GM23338 (cell line): ENCODE data around the gene BMAL1.

Experiments used
- CREB1 ChIP-seq: fragments of 250-450 bp; sonication (Bioruptor Pico); IDR thresholded peaks from 2 replicates; pipeline ENCODE4 v1.5.0; 2020; ENCODE audit warnings: low read depth, mild to moderate bottlenecking, moderate library complexity
- EZH2 ChIP-seq: fragments of 200-600 bp; sonication (generic); IDR thresholded peaks from one replicate; pipeline ENCODE4 v1.8.0; 2017; ENCODE audit warnings: antibody characterized with exemption, mild to moderate bottlenecking, low read depth; ENCODE audit not compliant: unreplicated experiment
- EZH2phosphoT487 ChIP-seq: fragments of 200-600 bp; sonication (generic); IDR thresholded peaks from one replicate; pipeline ENCODE4 v1.8.1; 2018; ENCODE audit warnings: antibody characterized with exemption; ENCODE audit not compliant: unreplicated experiment
- JUNB ChIP-seq: IDR thresholded peaks from one replicate; pipeline ENCODE4 v1.6.1; 2016; ENCODE audit warnings: antibody characterized with exemption; ENCODE audit not compliant: unreplicated experiment
- NANOG ChIP-seq: IDR thresholded peaks from 2 replicates; pipeline ENCODE4 v1.6.1; 2016; ENCODE audit warnings: antibody characterized with exemption, borderline replicate concordance
- POLR2AphosphoS5 ChIP-seq: IDR thresholded peaks from 2 replicates; pipeline ENCODE4 v1.6.1; 2016; ENCODE audit warnings: antibody characterized with exemption, low read depth
- ZNF114 ChIP-seq: fragments of 250-450 bp; sonication (Bioruptor Pico); IDR thresholded peaks from 2 replicates; pipeline ENCODE4 v1.5.0; 2020; ENCODE audit warnings: mild to moderate bottlenecking, moderate library complexity
- TF ChIP-seq, protein P1 (sequence below), 2 experiments: fragments of 200-600 bp in 1 of 2; sonication (generic) in 1 of 2; conservative IDR thresholded peaks; 2 replicates each; pipeline versions ENCODE4 v1.5.1 to v1.6.1; 2016 to 2017; ENCODE audit warnings: antibody characterized with exemption in 2 of 2, low read depth in 2 of 2, mild to moderate bottlenecking in 2 of 2, moderate library complexity in 1 of 2
- TF ChIP-seq, protein P2 (sequence below): IDR thresholded peaks from one replicate; pipeline ENCODE4 v1.6.1; 2018; ENCODE audit warnings: antibody characterized with exemption; ENCODE audit not compliant: unreplicated experiment
- TF ChIP-seq, protein P3 (sequence below): IDR thresholded peaks from 2 replicates; pipeline ENCODE4 v1.6.1; 2016; ENCODE audit warnings: antibody characterized with exemption

DNA sequence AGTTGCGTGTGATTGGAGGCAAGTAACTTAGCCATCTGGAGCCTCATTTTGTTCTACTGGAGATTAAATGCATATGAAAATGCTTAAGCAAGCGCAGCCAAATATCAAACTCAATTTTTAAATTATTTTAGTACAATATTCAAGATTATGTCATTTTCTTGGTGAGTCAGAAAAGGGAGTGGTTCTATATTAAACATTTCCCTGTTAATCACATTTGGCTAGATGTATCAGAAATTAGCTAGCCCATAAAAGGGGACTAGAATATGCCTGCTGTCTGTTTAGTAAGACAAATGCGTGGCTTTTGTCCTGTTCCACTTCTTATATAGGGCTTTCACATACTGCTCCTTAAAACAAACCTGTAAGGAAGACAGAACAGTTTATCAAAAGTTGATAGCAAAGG lies 35.0 kb upstream of the BMAL1 start:
- TF ChIP-seq, protein P1, sequence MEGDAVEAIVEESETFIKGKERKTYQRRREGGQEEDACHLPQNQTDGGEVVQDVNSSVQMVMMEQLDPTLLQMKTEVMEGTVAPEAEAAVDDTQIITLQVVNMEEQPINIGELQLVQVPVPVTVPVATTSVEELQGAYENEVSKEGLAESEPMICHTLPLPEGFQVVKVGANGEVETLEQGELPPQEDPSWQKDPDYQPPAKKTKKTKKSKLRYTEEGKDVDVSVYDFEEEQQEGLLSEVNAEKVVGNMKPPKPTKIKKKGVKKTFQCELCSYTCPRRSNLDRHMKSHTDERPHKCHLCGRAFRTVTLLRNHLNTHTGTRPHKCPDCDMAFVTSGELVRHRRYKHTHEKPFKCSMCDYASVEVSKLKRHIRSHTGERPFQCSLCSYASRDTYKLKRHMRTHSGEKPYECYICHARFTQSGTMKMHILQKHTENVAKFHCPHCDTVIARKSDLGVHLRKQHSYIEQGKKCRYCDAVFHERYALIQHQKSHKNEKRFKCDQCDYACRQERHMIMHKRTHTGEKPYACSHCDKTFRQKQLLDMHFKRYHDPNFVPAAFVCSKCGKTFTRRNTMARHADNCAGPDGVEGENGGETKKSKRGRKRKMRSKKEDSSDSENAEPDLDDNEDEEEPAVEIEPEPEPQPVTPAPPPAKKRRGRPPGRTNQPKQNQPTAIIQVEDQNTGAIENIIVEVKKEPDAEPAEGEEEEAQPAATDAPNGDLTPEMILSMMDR (conservative IDR thresholded peaks at IDR 0.05; ENCODE audit: low read depth in 2 of 2): no peak
- TF ChIP-seq ZNF114 (CRISPR knock-in tag) (no peak), CREB1 (no peak), NANOG (no peak), POLR2AphosphoS5 (no peak), EZH2phosphoT487 (no peak), JUNB (no peak), EZH2 (no peak)
- TF ChIP-seq, protein P2, sequence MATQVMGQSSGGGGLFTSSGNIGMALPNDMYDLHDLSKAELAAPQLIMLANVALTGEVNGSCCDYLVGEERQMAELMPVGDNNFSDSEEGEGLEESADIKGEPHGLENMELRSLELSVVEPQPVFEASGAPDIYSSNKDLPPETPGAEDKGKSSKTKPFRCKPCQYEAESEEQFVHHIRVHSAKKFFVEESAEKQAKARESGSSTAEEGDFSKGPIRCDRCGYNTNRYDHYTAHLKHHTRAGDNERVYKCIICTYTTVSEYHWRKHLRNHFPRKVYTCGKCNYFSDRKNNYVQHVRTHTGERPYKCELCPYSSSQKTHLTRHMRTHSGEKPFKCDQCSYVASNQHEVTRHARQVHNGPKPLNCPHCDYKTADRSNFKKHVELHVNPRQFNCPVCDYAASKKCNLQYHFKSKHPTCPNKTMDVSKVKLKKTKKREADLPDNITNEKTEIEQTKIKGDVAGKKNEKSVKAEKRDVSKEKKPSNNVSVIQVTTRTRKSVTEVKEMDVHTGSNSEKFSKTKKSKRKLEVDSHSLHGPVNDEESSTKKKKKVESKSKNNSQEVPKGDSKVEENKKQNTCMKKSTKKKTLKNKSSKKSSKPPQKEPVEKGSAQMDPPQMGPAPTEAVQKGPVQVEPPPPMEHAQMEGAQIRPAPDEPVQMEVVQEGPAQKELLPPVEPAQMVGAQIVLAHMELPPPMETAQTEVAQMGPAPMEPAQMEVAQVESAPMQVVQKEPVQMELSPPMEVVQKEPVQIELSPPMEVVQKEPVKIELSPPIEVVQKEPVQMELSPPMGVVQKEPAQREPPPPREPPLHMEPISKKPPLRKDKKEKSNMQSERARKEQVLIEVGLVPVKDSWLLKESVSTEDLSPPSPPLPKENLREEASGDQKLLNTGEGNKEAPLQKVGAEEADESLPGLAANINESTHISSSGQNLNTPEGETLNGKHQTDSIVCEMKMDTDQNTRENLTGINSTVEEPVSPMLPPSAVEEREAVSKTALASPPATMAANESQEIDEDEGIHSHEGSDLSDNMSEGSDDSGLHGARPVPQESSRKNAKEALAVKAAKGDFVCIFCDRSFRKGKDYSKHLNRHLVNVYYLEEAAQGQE: no peak
- TF ChIP-seq, protein P3, sequence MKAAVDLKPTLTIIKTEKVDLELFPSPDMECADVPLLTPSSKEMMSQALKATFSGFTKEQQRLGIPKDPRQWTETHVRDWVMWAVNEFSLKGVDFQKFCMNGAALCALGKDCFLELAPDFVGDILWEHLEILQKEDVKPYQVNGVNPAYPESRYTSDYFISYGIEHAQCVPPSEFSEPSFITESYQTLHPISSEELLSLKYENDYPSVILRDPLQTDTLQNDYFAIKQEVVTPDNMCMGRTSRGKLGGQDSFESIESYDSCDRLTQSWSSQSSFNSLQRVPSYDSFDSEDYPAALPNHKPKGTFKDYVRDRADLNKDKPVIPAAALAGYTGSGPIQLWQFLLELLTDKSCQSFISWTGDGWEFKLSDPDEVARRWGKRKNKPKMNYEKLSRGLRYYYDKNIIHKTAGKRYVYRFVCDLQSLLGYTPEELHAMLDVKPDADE: no peak
